ENCODE data around the gene ADGRG4.

ADGRG4 gene

DNA sequence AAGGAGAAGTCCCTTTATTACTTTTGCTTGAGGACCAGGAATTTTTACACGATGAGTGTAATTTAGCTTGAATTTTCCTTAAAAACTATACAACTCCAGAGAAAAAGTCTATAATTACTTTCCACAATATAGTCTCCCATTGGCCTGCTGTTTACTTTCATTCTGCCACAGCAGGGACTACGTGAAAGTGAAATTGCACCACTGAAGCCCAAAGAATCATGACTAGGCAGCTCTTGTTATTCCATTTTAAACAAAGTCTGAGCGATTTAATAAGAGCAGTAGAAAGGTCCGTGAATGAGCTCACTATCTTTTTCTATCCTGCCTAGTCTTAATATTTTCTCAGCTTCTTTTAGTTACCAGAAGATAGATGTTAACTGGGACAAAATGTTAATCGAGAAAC is 68.6 kb downstream of the ADGRG4 start:
- Histone ChIP-seq H3K4me1 (ENCODE audit: insufficient read depth, low read length) (no peaks in the 10 kb centered on the region), H3K36me3 (ENCODE audit: insufficient read depth, low read length) (no peaks in the 10 kb centered on the region), H3K4me3 (ENCODE audit: low read length) (no peak overlapping the region), H2AFZ (ENCODE audit: low read depth, low read length) (no peak overlapping the region), H3K9me3 (ENCODE audit: low read length) (no peaks in the 10 kb centered on the region), H3K27me3 (ENCODE audit: insufficient read depth, low read length) (peaks cover 5% of the 10 kb centered on the region)

DNA sequence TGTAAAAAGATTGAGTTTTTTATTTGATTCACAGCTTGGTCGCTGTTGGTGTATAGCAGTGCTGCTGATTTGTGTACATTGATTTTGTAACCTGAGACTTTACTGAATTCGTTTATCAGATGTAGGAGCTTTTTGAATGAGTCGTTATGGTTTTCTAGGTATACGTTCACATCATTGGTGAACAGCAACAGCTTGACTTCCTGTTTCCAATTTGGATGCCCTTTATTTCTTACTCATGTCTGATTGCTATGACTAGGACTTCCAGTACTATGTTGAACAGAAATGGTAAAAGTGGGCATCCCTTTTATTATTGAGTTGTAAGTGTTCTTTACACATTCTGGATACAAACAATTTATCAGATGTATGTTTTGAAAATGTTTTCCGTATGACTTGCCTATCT is 76.0 kb downstream of the ADGRG4 start:
- Histone ChIP-seq H2AFZ (ENCODE audit: low read depth, low read length) (no peak overlapping the region), H3K27me3 (ENCODE audit: insufficient read depth, low read length) (peaks cover 6% of the 10 kb centered on the region), H3K4me3 (ENCODE audit: low read length) (no peak overlapping the region), H3K4me1 (ENCODE audit: insufficient read depth, low read length) (no peaks in the 10 kb centered on the region), H3K36me3 (ENCODE audit: insufficient read depth, low read length) (no peaks in the 10 kb centered on the region), H3K9me3 (ENCODE audit: low read length) (no peaks in the 10 kb centered on the region)

DNA sequence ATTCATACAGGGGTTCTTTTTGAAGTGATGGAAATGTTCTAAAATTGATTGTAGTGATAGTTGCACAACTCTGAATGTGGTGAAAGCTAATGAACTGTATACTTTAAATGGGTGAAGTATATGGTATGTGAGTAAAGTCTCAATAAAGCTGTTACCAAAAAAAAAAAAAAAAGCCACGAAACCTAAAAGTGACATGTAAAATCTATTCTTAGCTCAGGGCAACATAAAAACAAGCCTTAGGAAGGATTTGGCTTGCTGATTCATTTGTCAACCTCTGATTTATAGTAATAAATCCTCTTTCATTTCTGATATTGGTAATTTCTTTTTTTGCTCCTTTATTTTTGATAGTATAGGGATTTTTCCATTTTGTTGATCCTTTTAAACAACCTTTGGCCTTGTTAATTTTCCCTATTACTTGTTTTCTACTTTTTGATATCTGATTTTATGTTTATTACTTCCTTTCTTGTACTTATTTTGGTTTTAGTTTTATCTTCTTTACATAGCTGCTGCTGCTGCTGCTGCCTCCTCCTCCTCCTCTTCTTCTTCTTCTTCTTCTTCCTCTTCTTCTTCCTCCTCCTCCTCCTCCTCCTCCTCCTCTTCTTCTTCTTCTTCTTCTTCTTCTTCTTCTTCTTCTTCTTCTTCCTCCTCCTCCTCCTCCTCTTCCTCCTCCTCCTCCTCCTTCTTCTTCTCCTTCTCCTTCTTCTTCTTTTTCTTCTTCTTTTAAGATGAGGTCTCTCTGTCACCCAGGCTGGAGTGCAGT is 79.4 kb downstream of the ADGRG4 start:
- Histone ChIP-seq H3K4me3 (ENCODE audit: low read length) (no peak overlapping the region), H3K27me3 (ENCODE audit: insufficient read depth, low read length) (peaks cover 3% of the 10 kb centered on the region), H3K36me3 (ENCODE audit: insufficient read depth, low read length) (no peaks in the 10 kb centered on the region), H3K9me3 (ENCODE audit: low read length) (no peaks in the 10 kb centered on the region), H2AFZ (ENCODE audit: low read depth, low read length) (no peak overlapping the region), H3K4me1 (ENCODE audit: insufficient read depth, low read length) (no peaks in the 10 kb centered on the region)

DNA sequence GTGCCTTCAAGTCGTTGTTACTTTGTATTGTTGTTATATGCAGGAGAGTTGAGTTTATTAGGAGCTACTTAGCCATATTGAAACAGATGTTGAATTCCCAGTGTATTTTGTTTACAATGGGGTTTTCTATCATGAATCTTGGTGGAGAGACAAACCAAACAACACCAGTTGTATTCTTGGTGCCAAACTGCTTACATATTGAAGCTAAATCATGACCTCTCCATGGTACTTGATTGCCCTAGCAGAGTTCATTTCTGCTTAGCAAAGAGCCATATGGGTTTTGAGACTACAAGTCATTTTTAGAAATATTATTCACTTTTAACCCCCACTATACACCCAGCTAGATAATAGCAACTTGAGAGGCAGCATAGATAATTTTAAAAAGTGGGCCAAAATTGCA is 85.4 kb downstream of the ADGRG4 start:
- Histone ChIP-seq H2AFZ (ENCODE audit: low read depth, low read length) (no peak overlapping the region), H3K4me1 (ENCODE audit: insufficient read depth, low read length) (peaks cover 4% of the 10 kb centered on the region), H3K36me3 (ENCODE audit: insufficient read depth, low read length) (no peaks in the 10 kb centered on the region), H3K27me3 (ENCODE audit: insufficient read depth, low read length) (peaks cover 4% of the 10 kb centered on the region), H3K9me3 (ENCODE audit: low read length) (no peaks in the 10 kb centered on the region), H3K4me3 (ENCODE audit: low read length) (no peak overlapping the region)

DNA sequence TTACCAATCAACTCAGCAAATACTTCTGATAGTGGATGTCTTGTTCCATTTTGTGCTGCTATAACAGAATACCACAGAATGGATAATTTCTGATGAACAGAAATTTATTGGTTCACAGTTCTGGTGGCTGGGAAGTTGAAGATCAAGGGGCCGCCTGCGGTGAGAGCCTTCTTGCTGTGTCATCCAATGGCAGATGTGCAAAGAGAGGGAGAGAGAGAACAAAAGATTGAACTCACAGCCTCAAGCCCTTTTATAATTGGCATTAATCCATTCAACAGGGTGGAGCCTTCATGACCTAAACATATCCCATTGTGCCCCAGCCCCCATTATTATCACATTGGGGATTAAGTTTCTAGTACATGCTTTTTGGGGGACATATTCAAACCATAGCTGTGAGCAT is 86.1 kb downstream of the ADGRG4 start:
- Histone ChIP-seq H2AFZ (ENCODE audit: low read depth, low read length) (no peak overlapping the region), H3K27me3 (ENCODE audit: insufficient read depth, low read length) (peaks cover 4% of the 10 kb centered on the region), H3K9me3 (ENCODE audit: low read length) (no peaks in the 10 kb centered on the region), H3K36me3 (ENCODE audit: insufficient read depth, low read length) (no peaks in the 10 kb centered on the region), H3K4me3 (ENCODE audit: low read length) (no peak overlapping the region), H3K4me1 (ENCODE audit: insufficient read depth, low read length) (peaks cover 4% of the 10 kb centered on the region)

DNA sequence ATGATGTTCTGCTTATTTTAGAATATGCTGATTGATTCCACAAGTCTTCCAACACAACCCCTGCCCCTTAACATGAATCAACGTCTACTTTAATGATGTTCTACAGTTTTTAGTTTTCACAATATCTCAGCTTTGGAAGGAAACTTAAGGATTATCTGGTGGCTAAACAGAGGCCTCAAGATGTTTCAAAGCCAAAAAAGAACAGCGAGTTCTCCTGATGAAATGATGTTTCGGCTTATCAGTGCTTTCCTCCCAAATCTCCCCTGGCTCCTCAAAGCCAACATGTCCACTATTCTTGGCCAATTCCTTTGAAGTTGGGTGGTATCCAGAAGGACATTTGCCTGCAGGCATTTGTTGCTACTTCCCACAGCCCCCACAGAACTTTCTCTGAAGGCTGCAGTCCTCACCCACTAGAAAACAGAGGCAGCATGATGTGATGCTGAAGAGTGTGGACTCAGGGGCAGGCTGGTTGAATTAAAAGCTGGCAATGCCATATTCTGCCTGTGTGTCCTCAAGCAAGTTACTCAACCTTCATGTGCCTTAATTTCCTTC is 87.3 kb downstream of the ADGRG4 start:
- H3K4me3 ChIP-seq (ENCODE audit: low read length), result no peak overlapping the region
- no peaks in the 10 kb centered on the region for H3K9me3 ChIP-seq (ENCODE audit: low read length)
- H2AFZ ChIP-seq (ENCODE audit: low read depth, low read length), result no peak overlapping the region

DNA sequence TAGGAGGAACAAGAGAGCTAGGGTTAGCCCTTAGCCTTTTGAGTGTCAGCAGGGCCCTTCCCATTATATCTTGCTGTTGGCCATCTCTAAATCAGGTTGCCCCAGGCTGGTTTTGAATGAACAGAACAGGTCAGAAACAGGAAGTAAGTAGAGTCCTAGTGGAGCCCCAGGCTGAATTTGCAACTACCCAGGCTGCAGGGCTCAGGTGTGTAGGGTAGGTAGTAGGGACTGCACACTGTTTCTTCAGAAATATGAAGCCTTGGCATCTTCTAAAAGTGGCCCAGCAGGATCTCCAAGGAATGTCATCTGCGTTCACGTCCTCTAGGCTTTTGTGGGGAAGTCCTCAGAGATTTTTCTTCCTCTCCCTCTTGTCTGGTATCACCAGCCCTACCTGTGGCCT is 90.2 kb downstream of the ADGRG4 start:
- H3K4me1 ChIP-seq (ENCODE audit: insufficient read depth, low read length), result peaks cover 4% of the 10 kb centered on the region
- peaks cover 4% of the 10 kb centered on the region for H3K27me3 ChIP-seq (ENCODE audit: insufficient read depth, low read length)
- no peak overlapping the region for H3K4me3 ChIP-seq (ENCODE audit: low read length)
- H2AFZ ChIP-seq (ENCODE audit: low read depth, low read length), result no peak overlapping the region
- H3K36me3 ChIP-seq (ENCODE audit: insufficient read depth, low read length), result no peaks in the 10 kb centered on the region
- no peaks in the 10 kb centered on the region for H3K9me3 ChIP-seq (ENCODE audit: low read length)

More for the DNA sequence above, 87.3 kb downstream of the ADGRG4 start:
- H3K36me3 ChIP-seq (ENCODE audit: insufficient read depth, low read length), result no peaks in the 10 kb centered on the region
- H3K27me3 ChIP-seq (ENCODE audit: insufficient read depth, low read length), result peaks cover 4% of the 10 kb centered on the region
- peaks cover 4% of the 10 kb centered on the region for H3K4me1 ChIP-seq (ENCODE audit: insufficient read depth, low read length)

DNA sequence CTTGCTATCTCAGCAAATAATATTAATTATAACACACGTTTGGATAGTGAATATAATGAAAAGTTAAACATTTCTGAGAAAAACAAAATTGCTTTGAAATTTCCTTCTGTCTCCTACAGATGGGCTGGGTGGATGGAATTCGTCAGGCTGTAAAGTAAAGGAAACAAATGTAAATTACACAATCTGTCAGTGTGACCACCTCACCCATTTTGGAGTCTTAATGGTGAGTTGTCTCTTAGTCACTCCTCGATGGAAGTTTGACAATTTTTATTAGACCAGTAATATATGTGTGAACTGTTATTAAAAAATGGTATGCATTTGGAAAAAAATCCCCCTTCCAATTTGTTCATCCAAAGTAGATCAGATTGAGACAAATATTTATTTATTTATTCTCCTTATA is 94.5 kb downstream of the ADGRG4 start:
- Histone ChIP-seq H3K4me1 (ENCODE audit: insufficient read depth, low read length) (no peaks in the 10 kb centered on the region), H2AFZ (ENCODE audit: low read depth, low read length) (no peak overlapping the region), H3K27me3 (ENCODE audit: insufficient read depth, low read length) (peaks cover 5% of the 10 kb centered on the region), H3K36me3 (ENCODE audit: insufficient read depth, low read length) (no peaks in the 10 kb centered on the region), H3K9me3 (ENCODE audit: low read length) (no peaks in the 10 kb centered on the region), H3K4me3 (ENCODE audit: low read length) (no peak overlapping the region)

DNA sequence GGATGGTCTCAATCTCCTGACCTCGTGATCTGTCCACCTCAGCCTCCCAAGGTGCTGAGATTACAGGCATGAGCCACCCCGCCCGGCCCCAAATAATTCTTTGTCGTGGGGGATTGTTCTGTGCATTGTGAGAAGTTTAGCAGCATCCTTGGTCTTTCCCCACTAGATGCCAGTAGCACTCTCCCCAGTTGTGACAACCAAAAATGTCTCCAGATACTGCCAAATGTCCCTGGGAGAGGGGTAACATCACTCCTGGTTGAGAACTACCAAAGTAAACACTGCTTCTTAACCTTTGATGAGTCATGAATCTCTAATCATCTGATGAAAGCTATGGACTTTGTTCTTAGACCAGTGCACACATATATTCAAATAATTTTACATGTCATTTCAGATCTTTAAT is 96.2 kb downstream of the ADGRG4 start:
- Histone ChIP-seq H3K9me3 (ENCODE audit: low read length) (no peaks in the 10 kb centered on the region), H3K4me1 (ENCODE audit: insufficient read depth, low read length) (no peaks in the 10 kb centered on the region), H3K4me3 (ENCODE audit: low read length) (no peak overlapping the region), H2AFZ (ENCODE audit: low read depth, low read length) (no peak overlapping the region), H3K27me3 (ENCODE audit: insufficient read depth, low read length) (peaks cover 2% of the 10 kb centered on the region), H3K36me3 (ENCODE audit: insufficient read depth, low read length) (no peaks in the 10 kb centered on the region)

DNA sequence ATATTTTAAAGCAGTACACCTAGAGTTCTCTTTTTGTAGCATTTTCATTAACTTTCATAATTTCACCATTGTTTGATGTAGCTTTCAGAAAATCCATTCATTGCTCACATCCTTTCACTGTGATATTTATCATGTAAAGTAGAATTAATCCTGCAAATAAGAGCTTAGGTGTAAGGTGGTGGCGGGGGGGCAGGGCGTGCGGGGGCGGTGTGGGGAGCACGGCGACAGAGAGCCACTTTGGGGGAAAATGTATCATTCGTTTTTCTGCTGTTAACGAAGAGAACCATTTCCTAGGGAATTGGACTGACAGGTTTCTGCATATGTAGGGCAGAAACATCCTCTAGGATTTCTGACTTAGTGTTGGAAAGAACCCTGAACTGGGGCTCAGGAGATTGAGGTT is 104.4 kb downstream of the ADGRG4 start:
- no peaks in the 10 kb centered on the region for H3K36me3 ChIP-seq (ENCODE audit: insufficient read depth, low read length)
- no peak overlapping the region for H3K4me3 ChIP-seq (ENCODE audit: low read length)
- no peak overlapping the region for H2AFZ ChIP-seq (ENCODE audit: low read depth, low read length)
- H3K4me1 ChIP-seq (ENCODE audit: insufficient read depth, low read length), result no peaks in the 10 kb centered on the region
- H3K9me3 ChIP-seq (ENCODE audit: low read length), result no peaks in the 10 kb centered on the region
- peaks cover 2% of the 10 kb centered on the region for H3K27me3 ChIP-seq (ENCODE audit: insufficient read depth, low read length)

DNA sequence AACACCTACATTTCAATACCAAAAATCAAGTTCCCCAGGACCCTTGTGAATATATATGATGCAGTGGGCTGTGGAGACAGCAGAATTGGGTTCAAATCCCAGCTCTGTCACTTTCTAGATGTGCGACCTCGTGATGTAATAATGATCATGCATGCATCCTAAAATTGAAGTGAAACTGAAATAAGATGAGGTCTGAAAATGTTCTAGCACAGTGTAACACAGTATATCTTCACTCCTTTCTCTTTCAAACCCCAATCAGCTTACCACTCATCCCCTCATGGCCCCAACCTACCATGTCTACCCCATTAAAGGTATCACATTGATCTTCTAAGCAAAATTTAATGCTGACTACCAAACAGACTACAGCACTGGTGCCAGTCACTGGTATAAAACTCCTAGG is 117.0 kb downstream of the ADGRG4 start:
- Histone ChIP-seq H3K4me3 (ENCODE audit: low read length) (no peak overlapping the region), H3K27me3 (ENCODE audit: insufficient read depth, low read length) (peaks cover 2% of the 10 kb centered on the region), H3K36me3 (ENCODE audit: insufficient read depth, low read length) (no peaks in the 10 kb centered on the region), H2AFZ (ENCODE audit: low read depth, low read length) (no peak overlapping the region), H3K9me3 (ENCODE audit: low read length) (no peaks in the 10 kb centered on the region), H3K4me1 (ENCODE audit: insufficient read depth, low read length) (no peaks in the 10 kb centered on the region)

DNA sequence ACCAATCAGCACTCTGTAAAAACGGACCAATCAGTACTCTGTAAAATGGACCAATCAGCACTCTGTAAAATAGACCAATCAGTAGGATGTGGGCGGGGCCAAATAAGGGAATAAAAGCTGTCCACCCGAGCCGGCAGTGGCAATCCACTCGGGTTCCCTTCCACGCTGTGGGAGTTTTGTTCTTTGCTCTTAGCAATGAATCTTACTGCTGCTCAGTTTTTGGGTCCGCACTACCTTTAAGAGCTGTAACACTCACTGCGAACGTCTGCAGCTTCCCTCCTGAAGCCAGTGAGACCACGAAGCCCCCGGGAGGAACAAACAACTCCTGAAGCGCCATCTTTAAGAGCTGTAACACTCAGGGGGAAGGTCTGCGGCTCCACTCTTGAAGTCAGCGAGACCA is 120.6 kb downstream of the ADGRG4 start:
- H2AFZ ChIP-seq (ENCODE audit: low read depth, low read length), result no peak overlapping the region
- H3K9me3 ChIP-seq (ENCODE audit: low read length), result no peaks in the 10 kb centered on the region
- H3K4me1 ChIP-seq (ENCODE audit: insufficient read depth, low read length), result no peaks in the 10 kb centered on the region
- peaks cover 2% of the 10 kb centered on the region for H3K27me3 ChIP-seq (ENCODE audit: insufficient read depth, low read length)
- no peak overlapping the region for H3K4me3 ChIP-seq (ENCODE audit: low read length)
- no peaks in the 10 kb centered on the region for H3K36me3 ChIP-seq (ENCODE audit: insufficient read depth, low read length)

DNA sequence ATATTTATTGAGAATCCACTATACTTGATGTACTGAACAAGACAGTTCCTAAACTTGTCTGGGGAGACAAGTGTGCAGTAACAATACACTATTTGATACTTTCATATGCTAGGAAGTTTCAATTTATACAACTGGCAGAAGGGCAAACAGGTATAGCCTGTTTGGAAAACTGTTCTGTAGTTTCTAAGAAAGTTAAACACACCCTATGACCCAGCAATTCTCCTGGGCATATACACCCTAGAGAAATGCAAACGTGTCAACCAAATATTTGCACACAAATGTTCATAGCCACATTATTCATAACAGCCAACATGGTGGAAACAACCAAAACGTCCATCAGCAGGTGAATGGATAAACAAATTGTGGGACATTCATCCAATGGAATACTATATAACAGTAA is 123.0 kb downstream of the ADGRG4 start:
- Histone ChIP-seq H3K9me3 (ENCODE audit: low read length) (no peaks in the 10 kb centered on the region), H3K27me3 (ENCODE audit: insufficient read depth, low read length) (no peaks in the 10 kb centered on the region), H3K36me3 (ENCODE audit: insufficient read depth, low read length) (no peaks in the 10 kb centered on the region), H3K4me3 (ENCODE audit: low read length) (no peak overlapping the region), H2AFZ (ENCODE audit: low read depth, low read length) (no peak overlapping the region), H3K4me1 (ENCODE audit: insufficient read depth, low read length) (no peaks in the 10 kb centered on the region)

DNA sequence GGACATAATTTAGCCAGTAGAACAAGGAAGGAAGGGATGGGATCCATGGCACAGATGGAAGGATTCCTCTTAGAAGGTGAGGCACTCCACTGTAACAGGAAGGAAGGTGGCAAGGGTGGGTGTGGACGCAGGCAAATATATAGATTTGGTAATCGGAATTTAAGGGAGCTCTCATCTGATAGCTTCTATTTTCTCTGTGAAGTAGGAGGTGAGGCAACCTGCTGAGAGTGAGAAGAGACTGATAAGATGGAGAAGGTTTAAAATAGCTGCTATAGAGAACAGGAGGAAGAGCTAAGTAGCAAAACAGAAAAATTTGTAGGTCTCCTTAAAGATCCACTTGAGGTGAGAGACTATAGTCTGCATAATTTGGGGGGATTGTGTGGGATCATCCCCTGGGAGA is 125.2 kb downstream of the ADGRG4 start:
- H2AFZ ChIP-seq (ENCODE audit: low read depth, low read length), result no peak overlapping the region
- no peaks in the 10 kb centered on the region for H3K27me3 ChIP-seq (ENCODE audit: insufficient read depth, low read length)
- no peaks in the 10 kb centered on the region for H3K36me3 ChIP-seq (ENCODE audit: insufficient read depth, low read length)
- no peaks in the 10 kb centered on the region for H3K9me3 ChIP-seq (ENCODE audit: low read length)
- H3K4me1 ChIP-seq (ENCODE audit: insufficient read depth, low read length), result no peaks in the 10 kb centered on the region
- no peak overlapping the region for H3K4me3 ChIP-seq (ENCODE audit: low read length)

All from neuron (in vitro differentiated cells).